GM18873 (cell line): Measurements from ENCODE around the gene TAF3.

Experiments
- ATAC-seq: cut with Tn5 transposase; IDR thresholded peaks from one replicate; pipeline ENCODE4 v1.9.1; 2021; ENCODE audit warnings: mild to moderate bottlenecking, moderate library complexity, moderate number of reproducible peaks; ENCODE audit not compliant: unreplicated experiment, low FRiP score

TAF3 gene

GRCh38 chr10:7958442-7958841 is 140.1 kb downstream of the TAF3 start:
- no peak for ATAC-seq

- no peak for ATAC-seq
Observed at GRCh38 chr10:7960108-7960507, 141.8 kb downstream of the TAF3 start.

GRCh38 chr10:7962592-7962991 is 144.3 kb downstream of the TAF3 start:
- no peak for ATAC-seq

- ATAC-seq, result no peak
Observed at GRCh38 chr10:7965457-7965856, 147.2 kb downstream of the TAF3 start.

GRCh38 chr10:7967035-7967434 is 148.7 kb downstream of the TAF3 start:
- no peak for ATAC-seq

GRCh38 chr10:7968510-7969112 is 150.3 kb downstream of the TAF3 start:
- no peak for ATAC-seq

GRCh38 chr10:7969623-7970022 is 151.3 kb downstream of the TAF3 start:
- no peak for ATAC-seq

GRCh38 chr10:7971949-7972348 is 153.6 kb downstream of the TAF3 start:
- ATAC-seq, result no peak

- ATAC-seq, result no peak
Observed at GRCh38 chr10:7972367-7972766, 154.1 kb downstream of the TAF3 start.

GRCh38 chr10:7980196-7980595 is 161.9 kb downstream of the TAF3 start:
- ATAC-seq, result no peak

- no peak for ATAC-seq
Observed at GRCh38 chr10:7982727-7983126, 164.4 kb downstream of the TAF3 start.

- ATAC-seq, result no peak
Observed at GRCh38 chr10:7984325-7984724, 166.0 kb downstream of the TAF3 start.

- ATAC-seq, result no peak
Observed at GRCh38 chr10:7984896-7985295, 166.6 kb downstream of the TAF3 start.

GRCh38 chr10:7986851-7987250 is 168.5 kb downstream of the TAF3 start:
- no peak for ATAC-seq

GRCh38 chr10:7988989-7989388 is 170.7 kb downstream of the TAF3 start:
- no peak for ATAC-seq

- no peak for ATAC-seq
Observed at GRCh38 chr10:7998831-7999230, 180.5 kb downstream of the TAF3 start.

- ATAC-seq, result no peak
Observed at GRCh38 chr10:8004469-8005000, 186.2 kb downstream of the TAF3 start.

GRCh38 chr10:8006274-8006999 is 188.1 kb downstream of the TAF3 start:
- no peak for ATAC-seq

GRCh38 chr10:8009031-8009430 is 190.7 kb downstream of the TAF3 start:
- ATAC-seq, result no peak

GRCh38 chr10:8013006-8013405 is 194.7 kb downstream of the TAF3 start:
- ATAC-seq, result no peak

GRCh38 chr10:8013619-8014018 is 195.3 kb downstream of the TAF3 start:
- ATAC-seq, result no peak

GRCh38 chr10:8014649-8015048 is 196.3 kb downstream of the TAF3 start:
- ATAC-seq, result no peak
